OCI-LY7 (cell line): ENCODE measurements around the gene SMYD1. TPM values are rescaled to one million over a fixed set of nuclear protein-coding genes. Genes with fewer than 3 reads are reported as not detected.
"Not testable (repeated sequence)": the region's sequence is repeated elsewhere in the genome, so short reads cannot be mapped to it uniquely, and the experiment has no call there.

Experiments used
- BruUV-seq: library from RNA; stranded (reverse); fragments of 400-500 nt; replicated peaks from 2 replicates; lab custom pipeline; 2021; lab: Mats Ljungman, UMichigan
- CTCF ChIA-PET: fragments of 300-600 bp; sonication (Branson Sonifier 250); formaldehyde crosslinking; loops from one replicate; lab custom pipeline; 2022; ENCODE audit warnings: antibody characterized with exemption; ENCODE audit not compliant: unreplicated experiment; lab: Charles Lee
- POLR2A ChIA-PET: fragments of 300-600 bp; sonication (Branson Sonifier 250); formaldehyde crosslinking; loops from one replicate; lab custom pipeline; 2022; ENCODE audit warnings: antibody characterized with exemption; lab: Charles Lee
- DNase-seq: peaks from one replicate; pipeline ENCODE4 v3.0.0-alpha.2; 2015; ENCODE audit warnings: low spot score
- H2AFZ ChIP-seq: fragments of 200-600 bp; sonication (generic), shearing (Covaris generic); 2 replicates; pipeline ENCODE4 v1.6.1; 2014; ENCODE audit warnings: mild to moderate bottlenecking, antibody characterized with exemption, low read length, moderate library complexity
- H3K27ac ChIP-seq: fragments of 200-600 bp; sonication (generic); 2 replicates; pipeline ENCODE4 v1.5.1; 2014; ENCODE audit warnings: mixed run types, low read depth, mild to moderate bottlenecking, moderate library complexity, low read length, inconsistent platforms; ENCODE audit not compliant: poor library complexity, severe bottlenecking
- H3K36me3 ChIP-seq: fragments of 200-600 bp; sonication (generic); 2 replicates; pipeline ENCODE4 v1.6.1; 2014; ENCODE audit warnings: mild to moderate bottlenecking, antibody characterized with exemption, low read length, moderate library complexity, mixed read lengths; ENCODE audit not compliant: insufficient read depth
- H3K4me1 ChIP-seq: fragments of 200-600 bp; sonication (generic); 2 replicates; pipeline ENCODE4 v1.5.1; 2014; ENCODE audit warnings: mild to moderate bottlenecking, low read length; ENCODE audit not compliant: insufficient read depth, poor library complexity, severe bottlenecking
- H3K4me2 ChIP-seq: fragments of 200-600 bp; sonication (generic); 2 replicates; pipeline ENCODE4 v1.6.1; 2014; ENCODE audit warnings: mild to moderate bottlenecking, low read length
- H3K4me3 ChIP-seq: fragments of 200-600 bp; sonication (generic); 2 replicates; pipeline ENCODE4 v1.5.1; 2014; ENCODE audit warnings: mild to moderate bottlenecking, low read depth, low read length; ENCODE audit not compliant: poor library complexity, severe bottlenecking
- H3K79me2 ChIP-seq: fragments of 200-600 bp; sonication (generic); 2 replicates; pipeline ENCODE4 v1.6.1; 2016; ENCODE audit warnings: low read depth, mild to moderate bottlenecking, low read length, moderate library complexity, mixed read lengths; ENCODE audit not compliant: insufficient read depth
- H3K9me2 ChIP-seq: fragments of 200-600 bp; sonication (generic); 2 replicates; pipeline ENCODE4 v1.6.1; 2016; ENCODE audit warnings: mild to moderate bottlenecking, low read length, mixed read lengths; ENCODE audit not compliant: insufficient read depth
- H3K9me3 ChIP-seq: fragments of 200-600 bp; sonication (generic); 2 replicates; pipeline ENCODE4 v1.6.1; 2014; ENCODE audit warnings: mild to moderate bottlenecking, mixed run types, low read length, mixed read lengths
- H4K20me1 ChIP-seq: fragments of 200-600 bp; sonication (generic); 2 replicates; pipeline ENCODE4 v1.6.1; 2014; ENCODE audit warnings: mild to moderate bottlenecking, antibody characterized with exemption, low read length, moderate library complexity, mixed read lengths; ENCODE audit not compliant: insufficient read depth
- CTCF ChIP-seq: fragments of 200-600 bp; sonication (generic); conservative IDR thresholded peaks from 2 replicates; pipeline ENCODE4 v1.5.1; 2014; ENCODE audit warnings: mild to moderate bottlenecking, antibody characterized with exemption, low read length, moderate library complexity, mixed read lengths
- EZH2phosphoT487 ChIP-seq: fragments of 200-600 bp; sonication (generic); IDR thresholded peaks from 2 replicates; pipeline ENCODE4 v1.6.1; 2018; ENCODE audit warnings: low read depth, borderline replicate concordance, mild to moderate bottlenecking, mixed run types, antibody characterized with exemption, low read length, moderate library complexity, mixed read lengths
- intact Hi-C: fragments of 100-400 bp; cut with micrococcal nuclease; formaldehyde crosslinking; loops from one replicate; pipeline ENCODE4 v1.10.0; 2022; ENCODE audit not compliant: unreplicated experiment
- total RNA-seq, 2 experiments: library from RNA; depleted of rRNA in 1 of 2; stranded (reverse); fragments of >200 nt in 1 of 2; shearing (Covaris generic) in 1 of 2; gene quantifications; 2 replicates each; pipeline ENCODE4 v1.2.3, GENCODE V29; 2014 to 2022

The SMYD1 gene
- total RNA-seq, 2 experiments from 2014 or later = not detected

- intact Hi-C loops = no loop called here
These were observed 25.1 kb upstream of the SMYD1 start for GRCh38 chr2:88042476-88042875.

GRCh38 chr2:88045561-88045960, 22.1 kb upstream of the SMYD1 start:
- POLR2A ChIA-PET, H2AFZ ChIP-seq, H3K4me2 ChIP-seq, BruUV-seq, H3K27ac ChIP-seq, CTCF ChIA-PET, H3K4me1 ChIP-seq, H3K9me2 ChIP-seq, H3K36me3 ChIP-seq, H3K4me3 ChIP-seq, intact Hi-C loops, H3K79me2 ChIP-seq, DNase-seq, H4K20me1 ChIP-seq, H3K9me3 ChIP-seq: not testable (repeated sequence)

More at GRCh38 chr2:88042476-88042875, 25.1 kb upstream of the SMYD1 start:
- ChIA-PET CTCF (no interaction called here), POLR2A (no interaction called here)
- H3K36me3 ChIP-seq = no peaks in the 10 kb centered on the region
- TF ChIP-seq CTCF (no peak), EZH2phosphoT487 (no peak)
- H3K79me2 ChIP-seq = no peaks in the 10 kb centered on the region
- H3K27ac ChIP-seq = no peak overlapping the region
- no peaks in the 10 kb centered on the region for H3K9me3 ChIP-seq
- H4K20me1 ChIP-seq = no peaks in the 10 kb centered on the region
- H2AFZ ChIP-seq = no peak overlapping the region
- no peak overlapping the region for H3K4me3 ChIP-seq
- no TSS peak for BruUV-seq
- H3K4me1 ChIP-seq = no peaks in the 10 kb centered on the region
- no peak overlapping the region for H3K4me2 ChIP-seq
- DNase-seq = no peak
- no peaks in the 10 kb centered on the region for H3K9me2 ChIP-seq

- POLR2A ChIA-PET = interaction anchor here (3.6 kb wide), 1 partner anchor 13 kb away, joined by 12 read pairs; no protein-coding TSS in a partner anchor
- intact Hi-C loops = no loop called here
These were observed 19.1 kb upstream of the SMYD1 start for GRCh38 chr2:88048541-88048940.

More at GRCh38 chr2:88048541-88048940, 19.1 kb upstream of the SMYD1 start:
- CTCF ChIA-PET = no interaction called here
- H3K36me3 ChIP-seq = peaks cover 24% of the 10 kb centered on the region
- peaks cover 12% of the 10 kb centered on the region; the same call in 1 of the 2 replicates for H3K79me2 ChIP-seq
- no peaks in the 10 kb centered on the region for H3K9me2 ChIP-seq
- H3K4me2 ChIP-seq = no peak overlapping the region
- H3K4me3 ChIP-seq = no peak overlapping the region
- no peak for DNase-seq
- peaks cover 7% of the 10 kb centered on the region for H3K4me1 ChIP-seq
- TF ChIP-seq EZH2phosphoT487 = no peak
- TF ChIP-seq CTCF = no peak
- BruUV-seq = no TSS peak
- H3K9me3 ChIP-seq = no peaks in the 10 kb centered on the region
- H2AFZ ChIP-seq = no peak overlapping the region
- H3K27ac ChIP-seq = no peak overlapping the region
- no peaks in the 10 kb centered on the region; the same call in 1 of the 2 replicates for H4K20me1 ChIP-seq
